NOMO-1 treated with dmso at 0.1 percent for 144 hours (cell line): ENCODE measurements around the gene ARHGAP11A.

Experiments used
- DNase-seq: peaks from one replicate; lab custom pipeline; 2025; ENCODE audit not compliant: unreplicated experiment; lab: John Stamatoyannopoulos, UW

Gene ARHGAP11A

DNA sequence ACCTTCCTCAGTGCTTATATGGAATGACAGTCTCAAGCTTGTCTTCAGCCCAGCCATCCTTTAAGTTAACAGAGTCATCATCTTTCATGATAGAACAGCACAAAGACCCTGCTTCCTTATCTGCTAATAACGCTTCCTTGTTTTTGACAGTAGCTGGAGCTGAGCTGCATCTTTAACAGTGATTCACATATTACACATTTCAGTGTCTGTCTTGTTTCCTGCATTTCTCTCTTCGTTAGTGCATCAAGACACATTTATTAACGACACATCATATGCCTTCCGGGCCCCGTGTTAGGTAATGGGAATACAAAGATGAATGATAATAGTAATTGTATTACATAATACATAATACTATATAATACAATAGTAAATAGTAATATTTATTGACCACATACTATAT lies 72.3 kb downstream of the ARHGAP11A start:
- DNase-seq, result no peak

- DNase-seq, result no peak
These were observed 72.9 kb downstream of the ARHGAP11A start for GRCh38 chr15:32688151-32688639.
